Measurements from ENCODE around the gene GLIS1. TPM values are rescaled to one million over a fixed set of nuclear protein-coding genes. Genes with fewer than 3 reads are reported as not detected.

GLIS1 gene
- total and polyA plus RNA-seq, 2 of the 8 experiments (the other 6 are each of a cell fraction or from before 2014, with no cell fraction given): 0.15 to 0.22 TPM

DNA sequence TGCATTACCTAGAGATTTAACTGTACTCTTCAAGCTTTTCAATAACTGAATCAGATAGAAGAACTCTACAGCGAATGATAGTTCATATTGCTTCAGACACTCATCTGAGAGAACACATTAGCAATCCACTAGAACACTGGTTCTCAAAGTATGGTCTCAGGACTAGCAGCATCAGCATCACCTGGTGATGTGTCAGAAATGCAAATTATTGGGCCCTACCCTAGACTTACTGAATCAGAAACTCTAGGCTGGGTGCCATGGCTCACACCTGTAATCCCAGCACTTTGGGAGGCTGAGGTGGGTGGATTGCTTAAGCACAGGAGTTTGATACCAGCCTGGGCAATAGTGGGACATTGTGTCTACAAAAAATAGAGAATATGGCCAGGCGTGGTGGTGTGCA lies 24.9 kb upstream of the GLIS1 start:
- no peak overlapping the region for H3K4ac ChIP-seq (replicated peaks; ENCODE audit: insufficient read length, low read depth, low read length)
- no peak overlapping the region for H4K91ac ChIP-seq (replicated peaks; ENCODE audit: insufficient read length, low read length)
- no peaks in the 10 kb centered on the region for H3K79me1 ChIP-seq (ENCODE audit: low read depth, low read length)
- POLR2A ChIA-PET (ENCODE audit: partially characterized antibody): interaction anchor here (1.1 to 1.6 kb wide), 2 partner anchors 11 to 195 kb away, joined by 3 to 4 read pairs; no protein-coding TSS in a partner anchor
- no peak overlapping the region for H3K14ac ChIP-seq (ENCODE audit: insufficient read length)
- H3K23me2 ChIP-seq (ENCODE audit: low read depth, low read length): no peaks in the 10 kb centered on the region
- H3K18ac ChIP-seq (ENCODE audit: extremely low read depth, low read length): no peak overlapping the region
- CTCF ChIA-PET (ENCODE audit: partially characterized antibody): interaction anchor here (0.5 to 4.2 kb wide), 13 partner anchors 8 to 523 kb away, joined by 3 to 28 read pairs (median 4); no protein-coding TSS in a partner anchor
- no peak for TF ChIP-seq SP2 (IDR thresholded peaks at IDR 0.05; ENCODE audit: low read length)
- no peak for TF ChIP-seq SIX5 (IDR thresholded peaks at IDR 0.05; ENCODE audit: low read depth, low read length)
- TF ChIP-seq JUND (IDR thresholded peaks at IDR 0.05; ENCODE audit: low read length): no peak
- H3K27me3 ChIP-seq (replicated peaks in 1 of 4; ENCODE audit: control insufficient read depth in 3 of 4, extremely low read depth in 1 of 4, insufficient read depth in 3 of 4, low read length in 3 of 4): no peaks in the 10 kb centered on the region
- peaks cover 2 to 18% (median 6%) of the 10 kb centered on the region in 4 experiments; a peak in 3 of 8 replicates for H3K36me3 ChIP-seq (ENCODE audit: control insufficient read depth in 2 of 4, insufficient read depth in 4 of 4, low read length in 3 of 4)
- no peak overlapping the region for H3K9ac ChIP-seq (replicated peaks in 1 of 4; ENCODE audit: extremely low read depth in 1 of 4, low read depth in 3 of 4, low read length in 3 of 4)
- H3K27ac ChIP-seq (ENCODE audit: low read depth, low read length): no peak overlapping the region
- no peak overlapping the region for H2AK5ac ChIP-seq (ENCODE audit: low read depth, low read length)
- H2BK20ac ChIP-seq (ENCODE audit: low read length): no peak overlapping the region
- H2BK12ac ChIP-seq (ENCODE audit: low read depth, low read length): no peak overlapping the region
- H2AFZ ChIP-seq (ENCODE audit: low read length): no peak overlapping the region
- no peak for FAIRE-seq
- no peaks in the 10 kb centered on the region for H3K9me3 ChIP-seq (ENCODE audit: insufficient read depth in 2 of 2, low read depth in 1 of 2, low read length in 1 of 2)
- H4K20me1 ChIP-seq (replicated peaks in 1 of 2; ENCODE audit: control insufficient read depth in 1 of 2, insufficient read depth in 2 of 2, low read length in 2 of 2): no peaks in the 10 kb centered on the region
- no peak overlapping the region for H2BK5ac ChIP-seq (ENCODE audit: low read depth, low read length)
- H2BK120ac ChIP-seq (replicated peaks; ENCODE audit: low read depth, low read length): no peak overlapping the region
- no peak overlapping the region for H4K5ac ChIP-seq (ENCODE audit: insufficient read length, low read depth, low read length)
- H3K4me3 ChIP-seq (ENCODE audit: extremely low read depth in 1 of 4, insufficient read depth in 2 of 4, low read depth in 3 of 4, low read length in 4 of 4): no peak overlapping the region
- H3K79me2 ChIP-seq (ENCODE audit: control insufficient read depth in 1 of 2, insufficient read depth in 2 of 2, low read length in 2 of 2): no peaks in the 10 kb centered on the region
- H3K56ac ChIP-seq (replicated peaks; ENCODE audit: insufficient read length, low read depth, low read length): no peak overlapping the region
- H4K8ac ChIP-seq (ENCODE audit: extremely low read depth, insufficient read depth, low read length): no peak overlapping the region
- no peak for DNase-seq (ENCODE audit: low read depth in 1 of 2, low spot score in 2 of 2)
- H3K4me2 ChIP-seq (ENCODE audit: insufficient read depth in 1 of 2, low read depth in 2 of 2, low read length in 2 of 2): no peak overlapping the region
- H3K23ac ChIP-seq (ENCODE audit: insufficient read length): no peak overlapping the region
- WGBS, 2 experiments (ENCODE audit: extremely low coverage in 1 of 2, insufficient coverage in 1 of 2, insufficient read length in 1 of 2, insufficient replicate concordance in 2 of 2, low coverage in 1 of 2, low lambda C conversion rate in 2 of 2, missing lambda C conversion rate in 1 of 2): 86% methylated on average over 2 of the region's 2 CpGs; no CpG with 5 or more reads in 1 of the 2 experiments
- H2BK15ac ChIP-seq (ENCODE audit: low read length): no peak overlapping the region
- no peaks in the 10 kb centered on the region for H3K4me1 ChIP-seq (replicated peaks in 1 of 4; ENCODE audit: control insufficient read depth in 3 of 4, insufficient read depth in 4 of 4, low read length in 3 of 4)

Measured in H1 (cell line).